Mammary microvascular endothelial cell (primary cell): ENCODE results near the gene CLCN6. TPM values are rescaled to one million over a fixed set of nuclear protein-coding genes. Genes with fewer than 3 reads are reported as not detected.

Experiments used
- total RNA-seq: library from RNA; depleted of rRNA; stranded (reverse); fragments of >200 nt; gene quantifications from 2 replicates; pipeline ENCODE4 v1.2.3, GENCODE V29; 2015

Gene CLCN6
- 8.0 and 9.5 TPM in 2 replicates for total RNA-seq

DNA sequence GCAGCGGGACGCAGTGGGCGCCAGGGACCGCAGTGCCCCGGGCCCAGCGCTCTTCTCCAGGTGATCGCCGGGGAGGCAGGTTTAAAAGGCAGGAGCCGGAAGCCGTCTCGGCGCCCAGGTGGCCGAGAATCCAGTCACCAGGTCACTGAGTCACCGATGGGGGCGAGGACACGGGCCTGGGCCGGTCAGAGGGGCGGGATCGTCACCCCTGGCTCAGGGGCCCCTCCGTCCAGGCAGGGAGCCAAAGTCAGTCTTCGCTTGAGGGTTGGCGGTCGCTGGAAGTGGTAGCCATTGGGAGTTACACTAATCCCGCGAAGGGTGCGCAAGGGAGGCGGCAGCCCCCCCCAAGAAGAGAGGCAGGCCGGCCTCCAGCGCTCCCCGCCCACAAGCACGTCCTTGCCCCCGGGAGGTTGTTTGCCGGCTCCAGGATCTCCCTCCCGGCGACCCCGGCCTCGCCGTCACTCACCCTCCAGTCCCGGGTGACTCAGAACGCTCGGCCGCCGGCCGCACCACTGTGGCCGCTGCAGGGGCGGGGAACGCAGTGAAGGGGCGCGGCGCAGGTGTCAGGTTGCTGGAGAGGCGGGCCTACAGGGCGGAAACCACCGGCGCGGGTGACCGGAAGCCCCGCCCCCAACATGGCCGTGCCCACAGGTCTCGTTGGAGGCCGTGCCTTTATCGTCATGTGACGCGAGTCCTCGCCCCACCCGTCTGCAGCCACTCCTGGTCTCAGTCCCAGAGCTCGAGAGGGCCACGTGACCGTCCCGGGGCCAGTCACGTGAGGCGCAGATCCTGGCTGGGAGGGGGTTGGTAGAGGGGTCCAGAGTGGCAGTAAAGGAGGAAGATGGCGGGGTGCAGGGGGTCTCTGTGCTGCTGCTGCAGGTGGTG lies at the start of gene CLCN6, which contains the start of gene MTHFR:
Gene CLCN6 (plus strand): TSS at position 770 of the 885 bp plus-strand sequence. CDS start 72 bp downstream, at position 842.
Gene MTHFR (minus strand): TSS at position 543 of the 885 bp plus-strand sequence. CDS start 2,848 bp downstream, outside the sequence.

GRCh38 chr1:11761988-11762406 lies 44.0 kb upstream of the CLCN6 start, which contains the start of gene C1orf167:
Gene C1orf167 (plus strand): TSS chr1:11762193. CDS start chr1:11764401, 2,208 bp downstream.

GRCh38 chr1:11847667-11848372 lies 41.8 kb downstream of the CLCN6 start, which contains the start of gene NPPA:
Gene NPPA (minus strand): TSS chr1:11847783. CDS start chr1:11847684, 99 bp downstream.

GRCh38 chr1:11858613-11858967 lies 52.6 kb downstream of the CLCN6 start, which contains the start of gene NPPB:
Gene NPPB (minus strand): TSS chr1:11858945. CDS start chr1:11858833, 112 bp downstream.

Other genes with a start within 250 kb of the CLCN6 start
- 0.74 TPM in 1 of 2 replicates, not detected in the other for gene FBXO2, start 151.8 kb upstream of the CLCN6 start, total RNA-seq
- 5.3 and 6.3 TPM in 2 replicates for gene FBXO44, start 151.3 kb upstream of the CLCN6 start, total RNA-seq
- 6.2 and 7.4 TPM in 2 replicates for gene FBXO6, start 142.0 kb upstream of the CLCN6 start, total RNA-seq
- 43.5 and 49.7 TPM in 2 replicates for gene MAD2L2, start 125.0 kb upstream of the CLCN6 start, total RNA-seq
- gene DRAXIN, start 114.5 kb upstream of the CLCN6 start, total RNA-seq, result 0.25 and 0.27 TPM in 2 replicates
- 59.8 and 70.2 TPM in 2 replicates for gene AGTRAP, start 70.1 kb upstream of the CLCN6 start, total RNA-seq
- not detected in 2 replicates for gene C1orf167, start 44.0 kb upstream of the CLCN6 start, total RNA-seq
- 12.5 TPM in 2 replicates for gene MTHFR, start 227 bp upstream of the CLCN6 start, total RNA-seq
- gene NPPA, start 41.6 kb downstream of the CLCN6 start, total RNA-seq, result not detected in 2 replicates
- gene NPPB, start 52.8 kb downstream of the CLCN6 start, total RNA-seq, result 0.47 TPM in 1 of 2 replicates, not detected in the other
- gene KIAA2013, start 120.2 kb downstream of the CLCN6 start, total RNA-seq, result 93.5 and 106 TPM in 2 replicates
- 263 and 339 TPM in 2 replicates for gene PLOD1, start 128.5 kb downstream of the CLCN6 start, total RNA-seq
- 84.5 and 86.3 TPM in 2 replicates for gene MFN2, start 174.3 kb downstream of the CLCN6 start, total RNA-seq
- gene MIIP, start 213.3 kb downstream of the CLCN6 start, total RNA-seq, result 27.0 and 29.6 TPM in 2 replicates